Caco-2 (cell line): Measurements from ENCODE around the gene KCNIP4. TPM values are rescaled to one million over a fixed set of nuclear protein-coding genes. Genes with fewer than 3 reads are reported as not detected.
A peak's percentile ranks its signal among the peaks of the same experiment; 100 is the strongest.

Experiments used
- BruUV-seq: library from RNA; stranded (reverse); fragments of 400-500 nt; replicated peaks from 2 replicates; lab custom pipeline; 2021; lab: Mats Ljungman, UMichigan
- CTCF ChIA-PET: fragments of 300-600 bp; sonication (Branson Sonifier 250); formaldehyde crosslinking; loops from one replicate; lab custom pipeline; 2022; ENCODE audit warnings: antibody characterized with exemption; lab: Charles Lee
- POLR2A ChIA-PET: fragments of 300-600 bp; sonication (Branson Sonifier 250); formaldehyde crosslinking; loops from one replicate; lab custom pipeline; 2022; ENCODE audit warnings: antibody characterized with exemption; lab: Charles Lee
- DNase-seq, 2 experiments: peaks; one replicate each; pipeline versions ENCODE4 v3.0.0 to v3.0.0-alpha.2; 2020 to 2022
- H3K27me3 ChIP-seq: replicated peaks from 2 replicates; pipeline ENCODE4 v1.6.0; 2011; ENCODE audit warnings: low read length; ENCODE audit not compliant: control insufficient read depth, insufficient read depth
- H3K36me3 ChIP-seq: 2 replicates; pipeline ENCODE4 v1.5.1; 2011; ENCODE audit warnings: low read length; ENCODE audit not compliant: control insufficient read depth, insufficient read depth
- H3K4me1 ChIP-seq: fragments of 250-450 bp; sonication (Bioruptor Pico); 2 replicates; pipeline ENCODE4 v1.5.1; 2020; ENCODE audit warnings: mild to moderate bottlenecking
- H3K4me3 ChIP-seq: 2 replicates; pipeline ENCODE4 v1.5.1; 2011; ENCODE audit warnings: low read depth, mild to moderate bottlenecking, control low read depth, low read length
- H3K9me3 ChIP-seq: fragments of 250-450 bp; sonication (Bioruptor Pico); 2 replicates; pipeline ENCODE4 v1.5.1; 2020; ENCODE audit warnings: mild to moderate bottlenecking, moderate library complexity
- H3K27ac Mint-ChIP-seq: one replicate; pipeline ENCODE4 v1.8.0; 2022; ENCODE audit warnings: mixed read lengths; ENCODE audit not compliant: unreplicated experiment
- H3K27me3 Mint-ChIP-seq: one replicate; pipeline ENCODE4 v1.8.0; 2022; ENCODE audit warnings: mixed read lengths; ENCODE audit not compliant: insufficient read depth, unreplicated experiment
- H3K36me3 Mint-ChIP-seq: one replicate; pipeline ENCODE4 v1.8.0; 2022; ENCODE audit warnings: mild to moderate bottlenecking, mixed read lengths; ENCODE audit not compliant: insufficient read depth, unreplicated experiment
- H3K4me1 Mint-ChIP-seq: one replicate; pipeline ENCODE4 v1.8.0; 2022; ENCODE audit warnings: low read depth, mixed read lengths; ENCODE audit not compliant: unreplicated experiment
- H3K4me3 Mint-ChIP-seq: one replicate; pipeline ENCODE4 v1.8.0; 2022; ENCODE audit warnings: mild to moderate bottlenecking, moderate library complexity, mixed read lengths; ENCODE audit not compliant: unreplicated experiment
- H3K9me3 Mint-ChIP-seq: one replicate; pipeline ENCODE4 v1.8.0; 2022; ENCODE audit warnings: mixed read lengths; ENCODE audit not compliant: unreplicated experiment
- intact Hi-C: fragments of 100-400 bp; cut with micrococcal nuclease; formaldehyde crosslinking; loops from one replicate; pipeline ENCODE4 v1.10.0; 2022; ENCODE audit not compliant: unreplicated experiment
- total RNA-seq: library from RNA; stranded (reverse); gene quantifications from 2 replicates; pipeline ENCODE4 v1.2.3, GENCODE V29; 2022
- TF ChIP-seq, protein P1 (sequence below), 2 experiments: fragments of 200-600 bp in 1 of 2; IDR thresholded peaks; 1 replicate in 1 of 2; 2 replicates in 1 of 2; pipeline versions ENCODE4 v1.5.1 to v1.8.0; 2011 to 2022; ENCODE audit warnings: antibody characterized with exemption in 1 of 2, control low read depth in 1 of 2, inconsistent platforms in 1 of 2, low read depth in 1 of 2, low read length in 1 of 2, mild to moderate bottlenecking in 1 of 2, moderate library complexity in 1 of 2; ENCODE audit not compliant: insufficient read depth in 1 of 2, severe bottlenecking in 1 of 2, unreplicated experiment in 1 of 2

The KCNIP4 gene
- total RNA-seq, 1 experiment from 2014 or later: not detected

DNA sequence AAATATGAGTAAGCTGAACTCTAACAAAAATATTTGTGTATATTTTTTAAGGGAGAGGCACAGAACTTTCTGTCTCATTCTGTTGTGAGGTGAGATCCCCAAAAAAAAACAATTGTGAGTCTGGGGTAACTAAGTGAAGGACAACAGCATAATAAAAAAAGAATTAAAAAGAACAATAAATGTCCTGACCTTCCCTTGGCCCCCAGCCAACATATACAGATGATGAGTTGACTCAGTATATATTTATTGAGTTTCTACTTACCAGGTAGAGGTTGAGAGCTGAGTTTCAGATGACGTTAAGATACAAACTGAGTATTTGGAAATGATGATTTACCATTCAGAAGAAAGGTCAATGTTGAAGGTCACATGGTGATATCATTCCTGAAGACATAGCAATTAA, 239.5 kb downstream of the KCNIP4 start:
- DNase-seq: no peak
- H3K27me3 ChIP-seq: no peaks in the 10 kb centered on the region
- Mint-ChIP-seq H3K4me3 (no peak overlapping the region), H3K4me1 (no peaks in the 10 kb centered on the region), H3K9me3 (no peaks in the 10 kb centered on the region), H3K27ac (no peak overlapping the region), H3K27me3 (peaks cover 2% of the 10 kb centered on the region), H3K36me3 (no peaks in the 10 kb centered on the region)
- intact Hi-C loops: no loop called here
- TF ChIP-seq, protein P1, sequence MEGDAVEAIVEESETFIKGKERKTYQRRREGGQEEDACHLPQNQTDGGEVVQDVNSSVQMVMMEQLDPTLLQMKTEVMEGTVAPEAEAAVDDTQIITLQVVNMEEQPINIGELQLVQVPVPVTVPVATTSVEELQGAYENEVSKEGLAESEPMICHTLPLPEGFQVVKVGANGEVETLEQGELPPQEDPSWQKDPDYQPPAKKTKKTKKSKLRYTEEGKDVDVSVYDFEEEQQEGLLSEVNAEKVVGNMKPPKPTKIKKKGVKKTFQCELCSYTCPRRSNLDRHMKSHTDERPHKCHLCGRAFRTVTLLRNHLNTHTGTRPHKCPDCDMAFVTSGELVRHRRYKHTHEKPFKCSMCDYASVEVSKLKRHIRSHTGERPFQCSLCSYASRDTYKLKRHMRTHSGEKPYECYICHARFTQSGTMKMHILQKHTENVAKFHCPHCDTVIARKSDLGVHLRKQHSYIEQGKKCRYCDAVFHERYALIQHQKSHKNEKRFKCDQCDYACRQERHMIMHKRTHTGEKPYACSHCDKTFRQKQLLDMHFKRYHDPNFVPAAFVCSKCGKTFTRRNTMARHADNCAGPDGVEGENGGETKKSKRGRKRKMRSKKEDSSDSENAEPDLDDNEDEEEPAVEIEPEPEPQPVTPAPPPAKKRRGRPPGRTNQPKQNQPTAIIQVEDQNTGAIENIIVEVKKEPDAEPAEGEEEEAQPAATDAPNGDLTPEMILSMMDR (IDR thresholded peaks at IDR 0.05; ENCODE audit: insufficient read depth in 1 of 2, low read depth in 1 of 2, low read length in 1 of 2, severe bottlenecking in 1 of 2, unreplicated experiment in 1 of 2): no peak
- ChIA-PET CTCF (no interaction called here), POLR2A (no interaction called here)
- H3K4me1 ChIP-seq: no peaks in the 10 kb centered on the region
- BruUV-seq: no TSS peak
- H3K9me3 ChIP-seq: no peaks in the 10 kb centered on the region
- no peaks in the 10 kb centered on the region for H3K36me3 ChIP-seq
- H3K4me3 ChIP-seq: no peak overlapping the region

DNA sequence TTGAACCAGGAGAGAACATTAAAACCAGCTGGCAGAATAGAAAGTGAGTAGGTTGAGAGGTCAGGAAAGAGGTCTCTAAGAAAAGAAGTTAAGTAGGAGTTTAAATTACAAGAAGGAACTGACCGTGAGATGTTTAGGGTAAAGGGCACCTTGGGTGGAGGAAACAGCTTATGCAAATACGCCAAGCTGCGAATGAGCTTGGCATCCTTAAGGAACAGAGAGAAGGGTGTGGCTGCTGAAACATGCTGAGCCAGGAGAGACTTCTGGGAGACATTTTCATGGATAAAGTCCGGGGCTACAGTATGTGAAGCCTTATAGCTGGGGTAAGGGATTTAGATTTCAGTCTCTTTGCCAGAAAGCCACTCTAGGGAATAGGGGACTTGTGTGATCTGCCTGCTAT, 249.1 kb downstream of the KCNIP4 start:
- BruUV-seq: no TSS peak
- H3K4me3 ChIP-seq: no peak overlapping the region
- TF ChIP-seq, protein P1 (IDR thresholded peaks at IDR 0.05; ENCODE audit: insufficient read depth in 1 of 2, low read depth in 1 of 2, low read length in 1 of 2, severe bottlenecking in 1 of 2, unreplicated experiment in 1 of 2): no peak
- H3K4me3 Mint-ChIP-seq: no peak overlapping the region
- DNase-seq: no peak
- intact Hi-C loops: no loop called here
- CTCF ChIA-PET: no interaction called here
- H3K27me3 Mint-ChIP-seq: peaks cover 7% of the 10 kb centered on the region
- no peaks in the 10 kb centered on the region for H3K4me1 ChIP-seq
- H3K36me3 Mint-ChIP-seq: no peaks in the 10 kb centered on the region
- H3K27ac Mint-ChIP-seq: no peak overlapping the region
- H3K9me3 ChIP-seq: no peaks in the 10 kb centered on the region
- POLR2A ChIA-PET: no interaction called here
- no peaks in the 10 kb centered on the region for H3K4me1 Mint-ChIP-seq
- no peaks in the 10 kb centered on the region for H3K36me3 ChIP-seq
- no peaks in the 10 kb centered on the region for H3K9me3 Mint-ChIP-seq
- H3K27me3 ChIP-seq: no peaks in the 10 kb centered on the region

DNA sequence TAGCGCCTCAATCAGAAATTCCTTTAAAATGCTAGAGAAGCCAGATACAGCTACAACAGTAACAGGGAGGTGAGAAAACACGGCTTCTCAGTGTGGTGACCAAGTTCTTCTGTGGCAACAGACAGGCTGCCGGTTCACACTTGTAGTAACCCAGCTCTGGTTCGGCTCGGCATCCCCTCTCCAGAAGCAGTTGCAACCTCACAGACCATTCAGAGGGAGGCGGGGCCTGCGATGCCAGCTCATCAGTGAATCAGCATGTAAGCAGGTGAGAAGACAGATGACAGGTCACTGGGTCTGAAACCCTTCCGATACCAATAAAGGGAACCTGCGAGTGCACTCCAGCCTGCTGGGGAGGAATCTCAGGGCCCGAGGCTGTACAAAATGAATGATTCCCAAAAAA, 251.0 kb downstream of the KCNIP4 start:
- Mint-ChIP-seq H3K27me3 (peaks cover 10% of the 10 kb centered on the region), H3K4me1 (no peaks in the 10 kb centered on the region), H3K36me3 (no peaks in the 10 kb centered on the region), H3K4me3 (no peak overlapping the region), H3K9me3 (no peaks in the 10 kb centered on the region), H3K27ac (no peak overlapping the region)
- POLR2A ChIA-PET: no interaction called here
- Histone ChIP-seq H3K36me3 (no peaks in the 10 kb centered on the region), H3K27me3 (no peaks in the 10 kb centered on the region), H3K9me3 (no peaks in the 10 kb centered on the region), H3K4me3 (no peak overlapping the region), H3K4me1 (no peaks in the 10 kb centered on the region)
- CTCF ChIA-PET: no interaction called here
- peak; percentile 11 to 34 for DNase-seq
- TF ChIP-seq, protein P1 (IDR thresholded peaks at IDR 0.05; ENCODE audit: insufficient read depth in 1 of 2, low read depth in 1 of 2, low read length in 1 of 2, severe bottlenecking in 1 of 2, unreplicated experiment in 1 of 2): no peak
- no TSS peak for BruUV-seq
- intact Hi-C loops: no loop called here
